HepG2 (cell line): ENCODE measurements around the gene PCSK6. TPM values are rescaled to one million over a fixed set of nuclear protein-coding genes. Genes with fewer than 3 reads are reported as not detected.

Source experiments
- ARNT ChIP-seq: fragments of 450-650 bp; IDR thresholded peaks from 2 replicates; pipeline ENCODE4 v1.6.1; 2017
- ARNTL ChIP-seq: sonication (generic); formaldehyde crosslinking; IDR thresholded peaks from 2 replicates; pipeline ENCODE4 v1.4.0; 2020; ENCODE audit warnings: mild to moderate bottlenecking, missing genetic modification reagents
- CBFB ChIP-seq: sonication (generic); formaldehyde crosslinking; IDR thresholded peaks from 2 replicates; pipeline ENCODE4 v1.4.0; 2020; ENCODE audit warnings: missing genetic modification reagents
- GATAD2A ChIP-seq: IDR thresholded peaks from 2 replicates; pipeline ENCODE4 v1.6.1; 2016
- GZF1 ChIP-seq: sonication (generic); formaldehyde crosslinking; IDR thresholded peaks from 2 replicates; pipeline ENCODE4 v1.5.1; 2020; ENCODE audit warnings: mild to moderate bottlenecking, missing genetic modification reagents
- IKZF1 ChIP-seq: fragments of 450-650 bp; IDR thresholded peaks from 2 replicates; pipeline ENCODE4 v1.7.1; 2016
- KLF15 ChIP-seq: sonication (generic); formaldehyde crosslinking; IDR thresholded peaks from 2 replicates; pipeline ENCODE4 v1.8.1; 2023; ENCODE audit warnings: borderline replicate concordance, mild to moderate bottlenecking, inconsistent platforms, missing genetic modification reagents, mixed read lengths
- NFRKB ChIP-seq: fragments of 450-650 bp; IDR thresholded peaks from 2 replicates; pipeline ENCODE4 v1.6.1; 2017
- RXRB ChIP-seq: IDR thresholded peaks from 2 replicates; pipeline ENCODE4 v1.6.1; 2016; ENCODE audit warnings: borderline replicate concordance, missing genetic modification reagents, missing compliant biosample characterization
- SMYD3 ChIP-seq: sonication (generic); formaldehyde crosslinking; IDR thresholded peaks from 2 replicates; pipeline ENCODE4 v1.8.1; 2023; ENCODE audit warnings: mild to moderate bottlenecking, missing genetic modification reagents
- TAF1 ChIP-seq: sonication (generic); formaldehyde crosslinking; IDR thresholded peaks from 2 replicates; pipeline ENCODE4 v1.4.0; 2020; ENCODE audit warnings: missing genetic modification reagents
- TBX2 ChIP-seq: sonication (generic); formaldehyde crosslinking; IDR thresholded peaks from 2 replicates; pipeline ENCODE4 v1.5.0; 2020; ENCODE audit warnings: missing genetic modification reagents, mild to moderate bottlenecking, borderline replicate concordance
- TEAD3 ChIP-seq: optimal IDR thresholded peaks from 2 replicates; pipeline ENCODE3; 2016; ENCODE audit warnings: borderline replicate concordance
- XBP1 ChIP-seq: sonication (generic); formaldehyde crosslinking; IDR thresholded peaks from 2 replicates; pipeline ENCODE4 v1.5.0; 2020; ENCODE audit warnings: missing genetic modification reagents
- YEATS4 ChIP-seq: sonication (generic); formaldehyde crosslinking; IDR thresholded peaks from 2 replicates; pipeline ENCODE4 v1.4.0; 2020; ENCODE audit warnings: missing genetic modification reagents, borderline replicate concordance
- ZBTB7A ChIP-seq: sonication (generic); formaldehyde crosslinking; IDR thresholded peaks from 2 replicates; pipeline ENCODE4 v1.8.0; 2022; ENCODE audit warnings: mild to moderate bottlenecking, missing genetic modification reagents
- ZNF329 ChIP-seq: sonication (generic); formaldehyde crosslinking; IDR thresholded peaks from 2 replicates; pipeline ENCODE4 v1.9.0; 2021; ENCODE audit warnings: low read depth, mild to moderate bottlenecking, missing genetic modification reagents
- ZNF335 ChIP-seq: sonication (generic); formaldehyde crosslinking; IDR thresholded peaks from 2 replicates; pipeline ENCODE4 v1.4.0; 2020; ENCODE audit warnings: missing genetic modification reagents
- ZNF501 ChIP-seq: sonication (generic); formaldehyde crosslinking; IDR thresholded peaks from 2 replicates; pipeline ENCODE4 v1.5.1; 2020; ENCODE audit warnings: mild to moderate bottlenecking, moderate library complexity, missing genetic modification reagents
- ZNF619 ChIP-seq: sonication (generic); formaldehyde crosslinking; IDR thresholded peaks from 2 replicates; pipeline ENCODE4 v1.4.0; 2020; ENCODE audit warnings: mild to moderate bottlenecking, missing genetic modification reagents
- ZNF720 ChIP-seq: sonication (generic); formaldehyde crosslinking; IDR thresholded peaks from 2 replicates; pipeline ENCODE4 v1.4.0; 2020; ENCODE audit warnings: missing genetic modification reagents
- ZNF766 ChIP-seq: sonication (generic); formaldehyde crosslinking; IDR thresholded peaks from 2 replicates; pipeline ENCODE4 v1.5.0; 2020; ENCODE audit warnings: missing genetic modification reagents, borderline replicate concordance
- ZNF788 ChIP-seq: sonication (generic); formaldehyde crosslinking; IDR thresholded peaks from 2 replicates; pipeline ENCODE4 v1.5.0; 2020; ENCODE audit warnings: mild to moderate bottlenecking, missing genetic modification reagents, borderline replicate concordance
- polyA plus RNA-seq, 8 experiments: library from polyadenylated mRNA; depleted of rRNA in 3 of 8; stranded (reverse) in 7 of 8; unstranded in 1 of 8; fragments of >200 nt; fragmentation: Illumina TruSeq in 4 of 8; extraction: Trizol in 4 of 8; gene quantifications; 2 replicates each; pipeline versions ENCODE4 v1.2.1 to v1.2.3, GENCODE V29; 2011 to 2016; ENCODE audit warnings: low read depth in 4 of 8, missing spikeins in 1 of 8, mixed read lengths in 1 of 8; ENCODE audit not compliant: insufficient read depth in 1 of 8
- total RNA-seq, 5 experiments: library from RNA; depleted of rRNA; stranded (reverse); fragments of >200 nt; fragmentation: Illumina TruSeq; extraction: Trizol; gene quantifications; 2 replicates each; pipeline ENCODE4 v1.2.3, GENCODE V29; 2016; ENCODE audit warnings: low read depth in 1 of 5
- TF ChIP-seq, protein P1 (sequence below): IDR thresholded peaks from 2 replicates; pipeline ENCODE4 v1.6.1; 2016; ENCODE audit warnings: mild to moderate bottlenecking
- TF ChIP-seq, protein P2 (sequence below), 2 experiments: sonication (generic) in 1 of 2; formaldehyde crosslinking in 1 of 2; IDR thresholded peaks; 2 replicates each; pipeline versions ENCODE4 v1.6.1 to v1.9.0; 2014 to 2022; ENCODE audit warnings: antibody characterized with exemption in 1 of 2, borderline replicate concordance in 1 of 2, inconsistent platforms in 1 of 2, low read depth in 1 of 2, missing genetic modification reagents in 1 of 2

Gene PCSK6
- total and polyA plus RNA-seq, 2 of the 13 experiments (the other 11 are each of a cell fraction or from before 2014, with no cell fraction given): 56.5 to 155 TPM

DNA sequence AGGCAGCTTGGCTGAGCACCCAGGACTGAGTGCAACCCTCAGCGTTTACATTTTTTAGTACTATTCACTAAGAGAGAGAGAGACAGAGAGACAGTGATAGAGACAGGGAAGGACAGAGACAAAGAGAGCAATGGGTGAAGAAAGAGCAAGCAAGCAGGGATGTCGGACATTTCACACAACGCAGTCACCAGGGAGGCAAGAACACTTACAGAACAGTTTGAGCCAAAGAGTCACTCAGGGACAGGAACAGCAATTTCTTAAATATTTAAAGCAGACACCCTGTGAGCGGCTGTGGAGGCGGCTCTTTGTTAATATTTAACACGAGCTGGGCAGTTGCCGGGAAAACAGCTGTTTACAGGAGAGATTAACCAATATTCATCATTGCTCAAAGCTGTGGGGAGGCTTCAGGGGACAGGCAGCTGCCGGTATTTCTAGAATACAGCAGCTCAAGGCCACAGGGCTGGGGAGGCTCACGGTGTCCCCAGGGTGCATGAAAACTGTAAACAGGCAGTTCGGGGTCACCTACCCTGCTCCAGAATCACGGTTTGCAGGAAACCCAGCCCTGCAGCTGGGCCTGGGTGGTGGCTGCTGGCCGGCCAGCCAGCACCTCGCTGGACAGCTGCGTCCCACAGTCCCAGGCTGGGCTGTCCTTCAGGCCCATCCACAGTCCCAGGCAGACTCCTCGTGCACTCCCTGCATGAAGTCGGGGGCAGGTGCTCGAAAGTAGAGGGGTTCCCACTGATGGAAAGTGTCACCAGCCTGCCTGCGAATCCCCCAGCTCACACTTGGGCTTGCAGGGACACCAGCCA is 38.8 kb upstream of the PCSK6 start (continued):
- TF ChIP-seq, protein P1, sequence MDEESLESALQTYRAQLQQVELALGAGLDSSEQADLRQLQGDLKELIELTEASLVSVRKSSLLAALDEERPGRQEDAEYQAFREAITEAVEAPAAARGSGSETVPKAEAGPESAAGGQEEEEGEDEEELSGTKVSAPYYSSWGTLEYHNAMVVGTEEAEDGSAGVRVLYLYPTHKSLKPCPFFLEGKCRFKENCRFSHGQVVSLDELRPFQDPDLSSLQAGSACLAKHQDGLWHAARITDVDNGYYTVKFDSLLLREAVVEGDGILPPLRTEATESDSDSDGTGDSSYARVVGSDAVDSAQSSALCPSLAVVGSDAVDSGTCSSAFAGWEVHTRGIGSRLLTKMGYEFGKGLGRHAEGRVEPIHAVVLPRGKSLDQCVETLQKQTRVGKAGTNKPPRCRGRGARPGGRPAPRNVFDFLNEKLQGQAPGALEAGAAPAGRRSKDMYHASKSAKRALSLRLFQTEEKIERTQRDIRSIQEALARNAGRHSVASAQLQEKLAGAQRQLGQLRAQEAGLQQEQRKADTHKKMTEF: peak; percentile 95
- peak; percentile 80; the same call in 1 of the 2 replicates for TF ChIP-seq ZNF766 (CRISPR knock-in tag)
- no peak for TF ChIP-seq NFRKB
- TF ChIP-seq RXRB (CRISPR knock-in tag): peak; percentile 96
- TF ChIP-seq IKZF1: no peak
- no peak for TF ChIP-seq ZNF720 (CRISPR knock-in tag)
- TF ChIP-seq ZNF788: peak; percentile 69
- TF ChIP-seq XBP1: no peak
- peak; percentile 18; the same call in 1 of the 2 replicates for TF ChIP-seq SMYD3 (CRISPR knock-in tag)
- peak; percentile 73 for TF ChIP-seq ARNTL (CRISPR knock-in tag)
- no peak for TF ChIP-seq ZBTB7A
- TF ChIP-seq GATAD2A (CRISPR knock-in tag): peak; percentile 94
- TF ChIP-seq YEATS4 (CRISPR knock-in tag): peak; percentile 67; the same call in 1 of the 2 replicates
- TF ChIP-seq KLF15 (CRISPR knock-in tag): no peak
- peak; percentile 89 for TF ChIP-seq TEAD3 (CRISPR knock-in tag)
- TF ChIP-seq ARNT: no peak
- TF ChIP-seq ZNF619 (CRISPR knock-in tag): 0 out of 2 replicates have a peak, but pooled peaks have one; percentile 5
- peak; percentile 71 for TF ChIP-seq CBFB (CRISPR knock-in tag)
- TF ChIP-seq GZF1 (CRISPR knock-in tag): no peak
- peak; percentile 83 for TF ChIP-seq ZNF329
- TF ChIP-seq ZNF335 (CRISPR knock-in tag): peak; percentile 85; the same call in 1 of the 2 replicates
- TF ChIP-seq ZNF501: no peak
- TF ChIP-seq TBX2 (CRISPR knock-in tag): peak; percentile 96
- TF ChIP-seq, protein P2, sequence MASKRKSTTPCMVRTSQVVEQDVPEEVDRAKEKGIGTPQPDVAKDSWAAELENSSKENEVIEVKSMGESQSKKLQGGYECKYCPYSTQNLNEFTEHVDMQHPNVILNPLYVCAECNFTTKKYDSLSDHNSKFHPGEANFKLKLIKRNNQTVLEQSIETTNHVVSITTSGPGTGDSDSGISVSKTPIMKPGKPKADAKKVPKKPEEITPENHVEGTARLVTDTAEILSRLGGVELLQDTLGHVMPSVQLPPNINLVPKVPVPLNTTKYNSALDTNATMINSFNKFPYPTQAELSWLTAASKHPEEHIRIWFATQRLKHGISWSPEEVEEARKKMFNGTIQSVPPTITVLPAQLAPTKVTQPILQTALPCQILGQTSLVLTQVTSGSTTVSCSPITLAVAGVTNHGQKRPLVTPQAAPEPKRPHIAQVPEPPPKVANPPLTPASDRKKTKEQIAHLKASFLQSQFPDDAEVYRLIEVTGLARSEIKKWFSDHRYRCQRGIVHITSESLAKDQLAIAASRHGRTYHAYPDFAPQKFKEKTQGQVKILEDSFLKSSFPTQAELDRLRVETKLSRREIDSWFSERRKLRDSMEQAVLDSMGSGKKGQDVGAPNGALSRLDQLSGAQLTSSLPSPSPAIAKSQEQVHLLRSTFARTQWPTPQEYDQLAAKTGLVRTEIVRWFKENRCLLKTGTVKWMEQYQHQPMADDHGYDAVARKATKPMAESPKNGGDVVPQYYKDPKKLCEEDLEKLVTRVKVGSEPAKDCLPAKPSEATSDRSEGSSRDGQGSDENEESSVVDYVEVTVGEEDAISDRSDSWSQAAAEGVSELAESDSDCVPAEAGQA (IDR thresholded peaks at IDR 0.05; ENCODE audit: low read depth): 0 out of 2 replicates have a peak, but pooled peaks have one; percentile 26
- TF ChIP-seq, protein P2 (CRISPR knock-in tag; IDR thresholded peaks at IDR 0.05; ENCODE audit: borderline replicate concordance): no peak; the same call in 1 of the 2 replicates
- peak; percentile 41; the same call in 1 of the 2 replicates for TF ChIP-seq TAF1
